GM18511 (cell line): ENCODE data around the gene MIER2.

Source experiments
- ATAC-seq: cut with Tn5 transposase; IDR thresholded peaks from one replicate; pipeline ENCODE4 v1.9.1; 2021; ENCODE audit warnings: mild to moderate bottlenecking, moderate library complexity; ENCODE audit not compliant: unreplicated experiment

The MIER2 gene

DNA sequence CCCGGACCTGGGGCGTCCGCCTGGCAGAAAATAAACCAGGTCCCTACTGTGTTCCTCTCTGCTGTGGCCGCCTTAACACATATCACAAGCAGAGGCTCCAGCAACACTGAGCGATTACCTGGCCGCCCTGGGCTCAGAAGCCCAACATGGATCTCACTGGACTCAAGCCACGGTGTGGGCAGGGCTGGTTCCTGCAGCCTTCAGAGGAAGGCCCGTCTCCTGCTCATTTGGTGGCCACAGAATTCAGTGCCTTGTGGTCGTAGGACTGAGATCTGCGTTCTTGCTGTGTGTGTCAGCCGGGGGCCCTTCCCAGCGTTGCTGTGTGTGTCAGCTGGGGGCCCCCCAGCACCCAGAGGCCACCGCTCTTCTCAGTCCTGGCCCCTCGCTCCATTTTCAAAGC is 34.1 kb upstream of the MIER2 start:
- no peak for ATAC-seq

DNA sequence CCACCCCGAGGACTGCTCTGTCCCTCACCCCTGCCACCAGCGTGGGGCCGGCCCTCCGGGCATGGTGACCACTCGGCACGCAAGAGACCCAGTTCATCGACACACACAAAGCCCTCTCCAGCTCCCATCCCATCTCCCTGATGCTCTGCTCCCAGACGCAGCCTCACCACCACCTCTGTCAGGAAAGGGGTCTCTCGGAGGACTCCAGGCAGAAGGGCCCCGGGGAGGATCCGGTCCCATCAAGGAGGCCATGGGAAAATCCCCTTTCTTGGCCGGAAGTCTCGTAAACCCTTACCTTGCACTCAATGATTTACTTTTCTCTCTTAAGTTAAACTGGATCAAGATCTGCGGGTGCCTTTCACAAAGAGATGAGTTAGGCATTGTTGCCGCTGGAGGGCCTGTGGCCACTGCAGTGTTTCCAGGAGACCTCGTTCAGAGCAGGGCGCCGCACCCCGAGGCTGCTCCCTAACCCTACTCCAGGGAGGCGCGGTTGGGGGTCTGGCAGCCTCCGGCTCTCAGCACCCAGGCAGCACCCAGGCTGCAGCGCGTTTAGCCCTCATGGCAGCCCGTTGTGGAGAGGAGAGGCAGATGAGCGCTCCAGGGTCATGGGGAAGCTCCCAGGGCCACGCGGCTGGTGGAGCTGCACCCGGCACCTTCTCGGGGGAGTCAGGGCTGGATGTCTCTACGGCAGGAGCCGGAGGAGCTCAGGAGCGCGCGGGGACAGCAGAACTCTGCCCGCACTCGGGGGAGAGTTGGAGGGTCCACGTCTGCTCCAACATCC is 33.4 kb upstream of the MIER2 start:
- ATAC-seq: no peak

DNA sequence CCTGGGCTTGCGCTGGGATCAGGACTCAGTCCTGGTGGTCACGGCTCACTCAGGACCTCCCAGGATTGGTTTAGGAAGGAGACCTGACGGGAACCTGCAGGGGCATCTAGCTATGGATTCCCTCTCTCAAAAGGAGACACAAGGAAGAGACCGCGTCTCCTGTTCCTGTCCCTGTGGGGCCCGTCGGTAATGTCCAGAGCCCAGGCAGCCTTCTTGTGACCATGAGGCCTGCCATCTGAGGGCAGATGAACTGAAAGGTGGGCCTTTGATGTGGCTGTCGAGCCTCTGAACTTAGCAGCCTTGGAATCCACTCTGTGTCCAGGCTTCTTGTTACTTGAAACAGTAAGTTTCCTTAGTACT is 31.5 kb upstream of the MIER2 start:
- ATAC-seq: no peak

DNA sequence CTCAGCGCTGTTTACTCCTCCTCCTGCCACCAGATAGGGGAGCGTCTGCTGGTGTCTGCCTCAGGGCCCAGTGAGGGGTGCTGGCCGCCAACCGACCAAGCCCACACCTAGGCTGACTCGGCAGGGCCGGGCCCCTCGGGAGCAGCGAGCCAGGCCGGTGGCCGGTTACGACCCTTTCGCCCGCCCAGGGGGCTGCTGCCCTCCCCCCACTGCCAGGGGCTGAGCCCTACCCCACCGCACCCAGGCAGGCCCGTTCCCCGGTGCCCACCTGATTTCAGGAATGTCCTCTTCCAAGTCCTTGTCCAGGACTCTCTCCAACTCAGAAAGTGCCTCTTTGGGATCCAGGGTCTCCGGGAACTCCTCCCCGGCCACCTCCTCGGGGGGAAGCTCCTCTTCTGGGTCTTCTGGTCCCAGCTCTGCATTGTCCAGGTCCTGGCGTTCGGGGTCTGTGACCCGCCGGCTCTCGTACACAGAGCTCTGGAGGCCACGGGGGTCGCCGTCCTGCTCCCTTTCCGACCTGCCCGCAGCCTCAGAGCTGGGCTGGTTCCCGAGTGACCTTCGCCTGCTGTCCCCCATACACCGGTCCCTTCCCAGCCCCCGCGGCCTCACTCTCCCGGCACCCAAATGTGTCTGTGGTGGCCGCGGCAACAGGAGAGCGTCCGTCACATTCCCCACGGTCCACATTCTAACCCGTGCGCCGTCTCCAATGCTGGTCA is 31.0 kb upstream of the MIER2 start:
- no peak for ATAC-seq

DNA sequence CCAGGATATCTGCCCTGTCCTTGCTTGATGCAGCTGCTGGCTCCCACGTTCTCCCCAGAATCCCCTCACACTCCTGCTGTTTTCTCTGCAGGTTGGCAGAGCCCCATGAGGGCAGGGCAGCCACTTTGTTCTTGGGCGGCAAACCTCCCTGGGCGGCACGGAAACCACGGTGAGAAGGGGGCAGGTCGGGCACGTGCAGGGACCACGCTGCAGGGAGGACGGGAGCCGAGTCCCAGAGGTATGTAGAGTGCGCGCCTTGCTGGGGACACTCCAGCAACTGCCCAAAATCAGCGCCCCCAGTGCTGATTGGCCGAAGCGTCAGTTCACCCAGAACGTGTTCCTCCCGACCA is 30.3 kb upstream of the MIER2 start:
- ATAC-seq: no peak

DNA sequence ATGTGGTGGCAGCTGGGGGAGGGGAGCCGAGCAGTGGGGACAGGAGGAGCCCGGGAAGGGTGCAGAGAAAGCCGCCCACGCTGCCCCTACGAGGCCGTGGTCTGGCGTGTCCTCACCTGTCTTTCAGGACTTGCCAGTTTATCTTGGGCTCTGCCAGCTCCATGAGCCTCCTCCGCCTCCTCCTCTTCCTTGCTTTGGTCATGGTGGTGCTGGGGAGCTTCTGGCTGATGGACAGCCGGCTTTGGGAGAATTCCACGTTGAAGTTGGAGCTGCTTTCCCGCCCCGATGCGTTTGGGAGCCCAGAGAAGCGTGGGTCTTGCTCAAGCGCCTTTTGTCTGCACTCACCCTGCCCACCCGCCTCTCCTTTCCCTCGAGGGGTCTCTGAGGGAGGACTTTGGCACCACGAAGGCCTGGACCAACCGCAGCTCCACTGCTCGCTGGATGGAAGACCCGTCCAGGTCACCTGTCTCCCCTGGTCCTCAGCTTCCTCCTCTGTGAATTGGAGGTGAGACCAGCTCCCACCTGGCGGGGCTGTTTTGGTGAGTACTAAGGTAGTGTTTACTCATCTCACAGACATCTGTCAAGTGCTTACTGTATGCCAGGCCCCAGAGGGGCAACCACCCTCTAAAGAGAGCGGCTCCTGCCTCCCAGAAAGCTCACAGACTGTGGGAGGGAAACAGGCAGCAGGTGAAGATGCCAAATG is 29.7 kb upstream of the MIER2 start:
- no peak for ATAC-seq

DNA sequence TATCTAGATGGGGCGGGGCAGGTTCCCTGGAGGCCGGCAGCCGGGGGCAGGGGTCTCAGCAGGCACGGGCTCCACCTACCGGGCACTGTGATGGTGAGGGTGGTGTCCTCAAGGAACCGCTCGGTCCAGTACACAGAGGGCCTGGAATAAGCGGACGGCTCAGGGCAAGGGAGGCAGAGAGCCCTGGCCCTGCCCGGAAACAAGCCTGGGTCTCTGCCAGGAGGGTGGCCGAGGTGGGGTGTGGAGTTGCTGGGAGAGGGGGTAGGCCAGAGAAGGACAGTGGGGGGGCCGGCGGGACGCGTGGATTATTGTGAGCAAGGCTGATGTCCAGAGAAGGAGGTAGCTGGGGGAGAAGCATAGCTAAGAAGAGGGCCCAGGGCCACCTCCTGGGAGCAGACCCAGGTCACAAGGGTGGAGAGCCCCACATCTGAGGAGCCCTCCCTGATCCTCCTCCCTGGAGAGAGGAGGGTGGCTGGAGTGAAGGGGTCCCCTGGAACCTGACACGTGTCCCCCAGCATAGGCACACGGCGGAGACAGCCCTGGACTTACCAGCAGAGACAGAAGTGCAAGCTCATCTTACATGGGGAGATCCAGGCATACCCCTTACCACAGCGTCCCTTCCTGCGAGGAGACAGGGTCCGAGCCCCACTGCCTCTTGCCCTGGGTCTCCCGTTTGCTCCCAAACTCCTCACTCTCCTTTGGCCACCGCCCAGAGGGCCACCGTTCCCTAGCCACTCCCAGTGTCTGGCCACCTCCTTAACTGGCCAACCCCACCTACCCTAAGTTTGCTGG is 29.0 kb upstream of the MIER2 start:
- ATAC-seq: no peak

DNA sequence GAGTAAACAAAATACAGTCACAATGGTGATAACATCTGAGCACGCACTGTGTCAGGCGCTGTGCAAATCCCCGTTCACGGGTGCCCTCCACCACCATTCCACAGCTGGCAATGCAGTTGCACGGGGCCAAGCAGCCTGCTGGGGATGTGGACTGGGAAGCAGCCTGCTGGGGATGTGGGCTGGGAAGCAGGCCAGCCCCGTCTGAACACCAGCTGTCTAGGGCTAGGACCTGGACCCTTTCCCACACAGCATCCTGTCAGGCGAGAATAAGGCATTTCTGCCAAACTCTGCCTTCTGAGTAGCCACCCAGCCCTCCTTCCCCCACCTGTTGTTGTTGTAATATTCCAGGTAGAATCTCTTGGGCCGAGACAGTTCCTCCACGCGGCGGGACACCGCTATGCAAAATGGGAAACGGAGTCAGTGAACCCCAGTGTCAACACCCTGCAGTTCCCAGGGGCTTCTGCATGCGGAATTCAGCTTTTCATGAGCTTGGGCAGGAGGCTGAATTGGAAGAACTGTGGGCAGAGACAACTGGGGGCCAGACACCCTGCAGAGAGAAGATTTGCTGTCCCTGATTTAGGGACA is 27.8 kb upstream of the MIER2 start:
- ATAC-seq: no peak

DNA sequence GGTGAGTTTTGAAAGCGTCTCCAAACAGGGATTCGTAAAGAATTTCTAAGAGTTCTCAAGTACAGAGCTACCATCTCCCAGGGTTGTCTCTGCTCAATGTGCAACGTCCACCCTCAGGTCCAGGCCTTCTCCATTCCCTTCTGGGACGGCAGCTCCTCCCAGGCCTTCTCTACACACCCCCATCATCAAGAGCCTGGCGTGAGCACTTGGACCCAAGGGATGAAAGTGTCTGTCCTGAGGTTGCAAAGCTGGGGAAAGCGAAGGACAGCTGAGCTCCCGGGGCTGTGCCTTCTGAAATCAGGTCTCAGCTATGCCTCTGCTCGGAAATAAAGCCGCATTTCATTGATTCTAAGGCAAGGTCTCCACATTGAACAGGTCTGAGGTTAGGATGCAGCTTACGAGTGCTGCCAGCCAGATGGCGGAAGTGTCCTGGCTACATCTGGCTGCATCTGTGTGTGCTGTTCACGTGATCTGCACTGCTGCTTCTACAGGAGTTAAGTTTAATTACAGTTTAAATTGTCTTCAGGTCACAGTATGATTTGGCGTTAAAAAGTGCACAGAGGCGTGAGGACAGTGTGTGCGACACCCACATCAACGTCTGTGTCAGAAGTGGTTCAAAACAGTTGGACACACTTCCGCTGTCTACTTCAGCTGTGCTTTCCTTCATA is 27.0 kb upstream of the MIER2 start:
- no peak for ATAC-seq

DNA sequence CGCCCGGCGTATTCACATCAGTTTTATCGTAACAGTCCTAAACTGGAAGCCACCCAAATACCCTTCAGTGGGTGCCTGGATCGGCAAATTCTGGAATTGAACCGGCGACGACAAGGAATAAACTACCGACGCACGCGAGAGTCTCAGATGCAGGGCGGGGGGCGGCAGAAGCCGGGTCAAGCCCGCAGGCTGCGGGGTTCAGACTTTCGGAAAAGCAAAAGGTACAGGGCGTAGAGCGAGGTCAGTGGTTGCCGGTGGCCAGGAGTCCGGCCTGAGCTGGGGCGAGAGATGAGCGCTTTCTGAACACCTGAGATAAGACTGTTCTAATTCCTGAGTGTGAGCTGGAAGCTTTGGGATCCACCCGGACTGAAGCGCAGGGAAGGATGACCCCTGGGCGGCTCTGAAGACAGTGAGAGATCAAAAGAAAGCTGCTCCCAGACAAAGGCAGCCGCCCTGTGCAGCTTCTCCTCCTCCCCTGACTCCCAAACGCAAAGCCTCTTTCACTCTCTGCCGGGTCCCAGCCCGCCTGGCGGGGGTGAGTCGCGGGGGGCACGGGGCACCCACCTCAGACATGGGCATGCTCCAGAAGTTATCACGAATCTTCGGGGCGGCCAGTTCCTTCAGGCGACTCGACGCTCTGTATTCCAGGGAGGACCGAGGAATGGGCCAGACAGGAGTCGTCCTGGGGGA is 26.2 kb upstream of the MIER2 start:
- no peak for ATAC-seq

DNA sequence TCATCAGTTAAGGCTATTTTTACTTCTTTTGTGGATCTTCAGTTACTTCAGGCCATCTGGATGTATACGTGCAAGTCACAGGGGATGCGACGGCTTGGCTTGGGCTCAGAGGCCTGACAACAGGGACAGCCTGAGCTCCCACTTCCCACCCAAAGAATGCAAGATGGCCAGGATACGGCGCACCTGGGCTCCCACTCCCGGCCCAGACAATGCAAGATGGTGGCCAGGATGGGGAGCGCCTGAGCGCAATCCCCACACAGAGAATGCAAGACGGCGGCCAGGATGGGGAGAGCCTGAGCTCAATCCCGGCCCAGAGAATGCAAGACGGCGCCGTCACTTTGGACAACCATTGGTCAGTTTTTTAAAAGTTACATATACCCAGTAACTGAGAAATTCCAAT is 25.3 kb upstream of the MIER2 start:
- ATAC-seq: no peak

DNA sequence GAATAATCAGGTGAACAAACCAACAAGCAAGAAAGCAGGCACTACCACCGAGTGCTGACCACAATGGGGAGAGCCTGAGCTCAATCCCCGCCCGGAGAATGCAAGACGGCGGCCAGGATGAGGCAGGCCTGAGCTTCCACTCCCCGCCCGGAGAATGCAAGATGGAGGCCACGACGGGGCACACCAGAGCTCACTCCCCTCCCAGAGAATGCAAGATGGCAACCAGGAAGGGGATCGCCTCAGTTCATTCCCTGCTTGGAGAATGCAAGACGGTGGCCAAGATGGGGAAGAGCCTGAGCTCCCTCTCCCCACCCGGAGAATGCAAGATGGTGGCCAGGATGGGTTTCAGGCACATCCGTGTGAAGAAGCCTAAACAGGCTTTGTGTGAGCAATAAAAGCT is 24.7 kb upstream of the MIER2 start:
- no peak for ATAC-seq

DNA sequence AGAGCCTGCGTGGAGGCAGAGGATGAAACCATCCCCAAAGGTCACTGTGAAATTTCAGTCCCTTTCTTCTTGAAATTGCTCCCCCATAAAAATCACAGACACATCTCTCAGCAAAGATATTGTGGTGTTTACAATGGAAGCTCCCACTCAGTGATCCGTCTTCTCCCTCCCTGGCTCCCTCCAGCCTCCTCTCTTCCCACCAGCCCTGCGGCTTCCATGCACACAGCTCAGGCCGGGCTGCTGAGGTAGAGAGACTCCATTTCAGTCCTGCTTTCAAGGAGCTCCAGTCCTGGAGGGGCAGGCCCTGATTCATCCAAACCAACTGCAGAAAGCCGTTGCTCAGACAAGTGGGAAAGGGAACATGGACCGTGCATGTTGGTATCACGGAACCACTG is 24.0 kb upstream of the MIER2 start:
- no peak for ATAC-seq

DNA sequence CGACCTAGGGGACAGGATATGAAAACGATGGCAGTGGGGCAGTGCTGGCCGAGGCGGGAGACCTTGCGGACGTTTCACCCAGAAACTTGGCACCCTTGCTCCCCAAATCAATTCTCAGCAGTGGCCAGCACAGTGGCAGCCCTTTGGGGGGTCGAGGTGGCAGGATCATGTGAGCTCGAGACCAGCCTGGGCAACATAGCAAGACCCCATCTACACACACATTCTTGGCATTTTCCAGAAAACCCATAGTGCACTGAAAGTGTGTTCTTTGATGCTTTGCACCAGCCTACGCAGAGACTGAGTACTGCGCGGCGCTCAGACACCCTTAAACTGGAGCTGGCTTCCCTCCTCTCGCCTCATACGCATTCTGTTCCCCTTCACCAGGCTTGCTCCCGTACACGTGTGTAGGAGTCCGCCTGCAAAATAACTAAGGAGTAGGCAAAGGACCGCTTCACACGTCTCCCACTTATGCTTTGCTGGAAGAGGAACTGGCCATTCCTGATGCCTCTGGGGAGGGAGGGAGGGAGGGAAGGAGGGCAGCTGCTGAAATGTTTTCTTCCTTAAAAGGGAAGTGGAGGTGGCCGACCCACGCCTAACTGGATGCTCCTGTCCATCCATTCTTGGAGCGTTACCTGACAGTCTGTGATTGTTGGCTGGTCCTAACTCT is 23.5 kb upstream of the MIER2 start:
- ATAC-seq: no peak

DNA sequence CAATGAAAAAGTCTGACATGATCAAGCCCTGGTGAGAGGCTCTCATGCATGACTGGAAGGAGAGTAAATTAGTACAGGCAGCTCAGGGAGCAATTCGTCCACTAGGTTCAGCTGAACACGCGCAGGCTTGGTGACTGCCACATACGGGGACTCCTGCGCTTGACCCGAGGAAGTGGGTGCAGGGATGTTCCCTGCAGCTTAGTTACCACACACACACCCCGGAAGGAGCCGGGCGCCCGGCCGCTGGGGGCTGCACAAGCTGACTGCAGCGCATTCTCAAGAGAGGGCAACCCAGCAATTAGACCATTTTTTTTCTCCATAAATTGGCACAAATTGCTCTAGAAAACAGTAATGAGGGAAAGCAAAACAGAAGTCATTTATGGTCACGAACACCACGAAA is 23.0 kb upstream of the MIER2 start:
- no peak for ATAC-seq

DNA sequence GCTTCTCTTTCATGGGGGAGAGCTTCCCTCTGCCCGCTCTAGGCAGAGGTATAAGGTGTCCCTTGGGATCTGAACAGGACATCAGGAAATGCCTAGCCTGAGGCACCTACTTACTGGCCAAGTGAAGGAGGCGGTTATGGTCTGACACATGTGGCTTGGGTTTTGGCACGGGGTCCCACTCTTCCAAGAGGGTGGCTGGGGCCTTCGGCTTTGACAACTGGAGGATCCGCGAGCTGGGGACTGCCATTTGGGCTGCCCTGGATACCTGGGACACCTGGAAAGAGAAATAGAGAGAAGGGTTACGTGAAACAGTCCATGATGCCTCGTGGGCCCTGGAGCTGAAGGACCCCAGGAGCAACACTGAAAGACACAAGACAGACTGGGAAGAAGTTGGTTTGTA is 22.4 kb upstream of the MIER2 start:
- no peak for ATAC-seq

DNA sequence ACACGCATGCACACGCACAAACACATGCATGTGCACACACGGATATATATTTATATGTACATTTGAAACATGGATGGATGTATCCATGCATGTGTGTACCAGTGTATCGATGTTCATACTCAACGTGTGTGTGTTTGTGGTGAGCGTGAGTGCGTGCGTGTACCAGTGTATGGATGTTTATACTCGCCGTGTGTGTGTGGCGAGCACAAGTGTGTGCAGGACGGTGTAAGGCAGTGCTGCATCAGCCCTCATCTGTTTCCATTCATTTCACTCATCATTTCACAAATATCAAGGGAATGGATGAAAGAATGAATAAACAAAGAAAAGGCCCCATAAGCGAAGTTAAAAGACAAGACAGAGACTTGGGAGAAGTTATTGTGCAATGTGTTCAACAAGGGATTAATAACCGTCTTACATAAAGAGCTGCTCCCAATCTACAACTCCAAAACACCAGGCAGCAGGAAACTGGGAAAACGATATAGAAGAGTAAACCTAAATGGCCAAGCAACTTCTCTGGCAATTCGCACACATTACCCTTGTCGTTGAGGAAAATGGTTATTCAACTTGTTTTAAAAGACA is 21.7 kb upstream of the MIER2 start:
- no peak for ATAC-seq

DNA sequence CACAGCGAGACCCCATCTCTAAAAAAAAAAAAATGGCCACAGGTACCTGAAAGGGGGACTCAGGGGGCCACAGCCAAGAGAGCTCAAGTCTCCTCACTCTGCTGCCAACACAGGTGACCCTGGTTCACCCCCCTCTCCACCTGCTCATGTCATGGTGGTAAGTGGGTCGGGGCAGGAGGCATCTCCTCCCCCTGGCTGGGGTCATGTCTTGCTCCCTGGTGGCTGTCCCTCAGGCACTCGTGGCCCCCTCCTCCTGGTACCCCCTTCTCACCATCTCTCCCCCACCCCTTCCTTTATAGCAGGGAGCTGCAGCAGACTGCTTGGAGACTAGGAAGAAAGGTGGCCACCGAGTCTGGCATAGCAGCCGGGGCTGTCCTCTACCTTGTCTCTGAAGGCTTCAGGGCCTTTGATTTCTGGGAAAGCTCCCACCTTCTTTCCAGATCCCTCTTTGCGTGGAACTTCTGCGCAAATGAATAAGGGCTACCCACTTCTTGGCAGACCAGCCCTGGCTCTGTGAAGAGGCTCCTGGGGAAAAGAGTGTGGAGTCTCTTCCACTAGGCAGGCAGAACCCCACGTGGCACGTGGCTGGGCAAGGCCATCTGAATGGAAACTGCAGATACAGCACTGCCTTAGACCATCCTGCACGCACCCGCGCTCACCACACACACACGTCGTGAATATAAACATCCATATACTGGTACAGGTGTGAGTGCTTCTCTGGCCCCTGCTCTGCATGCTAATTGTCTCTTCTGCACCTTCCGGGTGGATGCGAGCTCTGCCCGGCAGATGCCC is 20.1 kb upstream of the MIER2 start:
- no peak for ATAC-seq
